Endodermal cell (in vitro differentiated cells): ENCODE results near the gene ASCC3. TPM values are rescaled to one million over a fixed set of nuclear protein-coding genes. Genes with fewer than 3 reads are reported as not detected.

Experiments
- DNase-seq: peaks from one replicate; pipeline ENCODE4 v3.0.0-alpha.2; 2017
- H3K27ac ChIP-seq: 2 replicates; pipeline ENCODE4 v1.5.1; 2013; ENCODE audit warnings: mild to moderate bottlenecking, low read depth, low read length, moderate library complexity
- H3K27me3 ChIP-seq: 2 replicates; pipeline ENCODE4 v1.6.1; 2013; ENCODE audit warnings: mild to moderate bottlenecking, low read length, moderate library complexity; ENCODE audit not compliant: insufficient read depth, control insufficient read depth, poor library complexity, severe bottlenecking
- H3K36me3 ChIP-seq: 2 replicates; pipeline ENCODE4 v1.7.0; 2013; ENCODE audit warnings: mild to moderate bottlenecking, low read length, moderate library complexity; ENCODE audit not compliant: control insufficient read depth, insufficient read depth
- H3K4me1 ChIP-seq: one replicate; pipeline ENCODE4 v1.7.0; 2013; ENCODE audit warnings: low read length; ENCODE audit not compliant: control insufficient read depth, insufficient read depth
- H3K4me3 ChIP-seq: 2 replicates; pipeline ENCODE4 v1.5.1; 2013; ENCODE audit warnings: mild to moderate bottlenecking, low read length, moderate library complexity
- H3K9ac ChIP-seq: 2 replicates; pipeline ENCODE4 v1.6.1; 2013; ENCODE audit warnings: mild to moderate bottlenecking, low read length, moderate library complexity; ENCODE audit not compliant: poor library complexity, severe bottlenecking; ENCODE audit errors: extremely low read depth
- H3K9me3 ChIP-seq: 2 replicates; pipeline ENCODE4 v1.6.1; 2013; ENCODE audit warnings: mild to moderate bottlenecking, low read length, moderate library complexity; ENCODE audit not compliant: control insufficient read depth
- H3K27ac Mint-ChIP-seq: 2 replicates; pipeline ENCODE4 v1.8.0; 2020; ENCODE audit warnings: mixed read lengths
- H3K27me3 Mint-ChIP-seq: 2 replicates; pipeline ENCODE4 v1.8.0; 2021; ENCODE audit warnings: mild to moderate bottlenecking, mixed read lengths; ENCODE audit not compliant: insufficient read depth
- H3K36me3 Mint-ChIP-seq: 2 replicates; pipeline ENCODE4 v1.8.0; 2020; ENCODE audit warnings: low read depth, mixed read lengths
- H3K4me1 Mint-ChIP-seq: 2 replicates; pipeline ENCODE4 v1.8.0; 2020; ENCODE audit warnings: mixed read lengths
- H3K4me3 Mint-ChIP-seq: 2 replicates; pipeline ENCODE4 v1.8.0; 2020; ENCODE audit warnings: mild to moderate bottlenecking, moderate library complexity, mixed read lengths
- H3K9me3 Mint-ChIP-seq: 2 replicates; pipeline ENCODE4 v1.8.0; 2020; ENCODE audit warnings: mild to moderate bottlenecking, mixed read lengths
- CTCF ChIP-seq: fragments of 200-600 bp; sonication (generic); conservative IDR thresholded peaks from 2 replicates; pipeline ENCODE4 v1.5.0; 2021; ENCODE audit warnings: antibody characterized with exemption, mild to moderate bottlenecking
- WGBS, 2 experiments: methylation state at CpG; one replicate each; pipeline versions ENCODE4 v1.1.5 to v1.1.7; 2013; ENCODE audit warnings: missing lambda C conversion rate in 2 of 2, mixed read lengths in 1 of 2; ENCODE audit not compliant: insufficient coverage in 1 of 2, insufficient read length in 1 of 2; 5-methylcytosine and 5-hydroxymethylcytosine counted together
- total RNA-seq, 2 donors: library from RNA; stranded (reverse); fragmentation: NEBNext Ultra II Directional in 1 of 2; extraction: Animal tissue kit (Norgen Biotek cat#: 25700) in 1 of 2; gene quantifications; 2 replicates in 1 of 2; 3 replicates in 1 of 2; pipeline ENCODE4 v1.2.1, GENCODE V29; 2021

Gene ASCC3
- total RNA-seq, 2 donors from 2014 or later: 40.0 to 41.1 TPM

- H3K9me3 ChIP-seq: peaks cover 13% of the 10 kb centered on the region
- Mint-ChIP-seq H3K4me3 (no peak overlapping the region), H3K36me3 (no peaks in the 10 kb centered on the region), H3K9me3 (peaks cover 8% of the 10 kb centered on the region), H3K27ac (no peak overlapping the region), H3K27me3 (no peaks in the 10 kb centered on the region), H3K4me1 (peaks cover 8% of the 10 kb centered on the region)
- DNase-seq: no peak
- WGBS, 2 experiments: 80 to 86% methylated on average over 1 of the region's 1 CpG
- H3K27ac ChIP-seq: no peak overlapping the region
- H3K27me3 ChIP-seq: no peaks in the 10 kb centered on the region
- peak; percentile 52 for TF ChIP-seq CTCF
- no peak overlapping the region for H3K9ac ChIP-seq
- no peaks in the 10 kb centered on the region for H3K36me3 ChIP-seq
- H3K4me1 ChIP-seq: peaks cover 2% of the 10 kb centered on the region
- H3K4me3 ChIP-seq: no peak overlapping the region
Observed at GRCh38 chr6:100906325-100906724, 25.2 kb upstream of the ASCC3 start.

GRCh38 chr6:100905067-100905466 is 23.9 kb upstream of the ASCC3 start:
- peaks cover 2% of the 10 kb centered on the region for H3K4me1 ChIP-seq
- 74 to 87% methylated on average over 3 to 4 of the region's 4 CpGs for WGBS, 2 experiments
- Mint-ChIP-seq H3K36me3 (no peaks in the 10 kb centered on the region), H3K27ac (no peak overlapping the region), H3K4me1 (peaks cover 8% of the 10 kb centered on the region), H3K9me3 (peaks cover 11% of the 10 kb centered on the region), H3K27me3 (no peaks in the 10 kb centered on the region), H3K4me3 (no peak overlapping the region)
- no peak for TF ChIP-seq CTCF
- no peak overlapping the region for H3K9ac ChIP-seq
- H3K27me3 ChIP-seq: no peaks in the 10 kb centered on the region
- peaks cover 23% of the 10 kb centered on the region for H3K9me3 ChIP-seq
- no peak for DNase-seq
- H3K4me3 ChIP-seq: no peak overlapping the region
- no peak overlapping the region for H3K27ac ChIP-seq
- H3K36me3 ChIP-seq: no peaks in the 10 kb centered on the region

- Histone ChIP-seq H3K27ac (no peak overlapping the region), H3K4me3 (no peak overlapping the region), H3K27me3 (no peaks in the 10 kb centered on the region), H3K9me3 (peaks cover 29% of the 10 kb centered on the region), H3K4me1 (peaks cover 2% of the 10 kb centered on the region), H3K9ac (no peak overlapping the region), H3K36me3 (no peaks in the 10 kb centered on the region)
- H3K4me3 Mint-ChIP-seq: no peak overlapping the region
- WGBS, 2 experiments: 91 to 98% methylated on average over 4 of the region's 4 CpGs
- H3K27ac Mint-ChIP-seq: no peak overlapping the region
- peaks cover 8% of the 10 kb centered on the region for H3K4me1 Mint-ChIP-seq
- DNase-seq: no peak
- peaks cover 13% of the 10 kb centered on the region for H3K9me3 Mint-ChIP-seq
- H3K36me3 Mint-ChIP-seq: no peaks in the 10 kb centered on the region
- no peaks in the 10 kb centered on the region for H3K27me3 Mint-ChIP-seq
- TF ChIP-seq CTCF: no peak
Observed at GRCh38 chr6:100904316-100904715, 23.2 kb upstream of the ASCC3 start.
